Neural cell (in vitro differentiated cells): ENCODE data around the gene KRT74.

Experiments used
- EP300 ChIP-seq: fragments of 450-650 bp; conservative IDR thresholded peaks from 2 replicates; pipeline ENCODE4 v1.6.1; 2014; ENCODE audit warnings: antibody characterized with exemption, mild to moderate bottlenecking, moderate library complexity; ENCODE audit not compliant: poor library complexity, severe bottlenecking
- POLR2AphosphoS5 ChIP-seq: IDR thresholded peaks from 2 replicates; pipeline ENCODE4 v1.6.1; 2012
- REST ChIP-seq: IDR thresholded peaks from 2 replicates; pipeline ENCODE4 v1.6.1; 2012; ENCODE audit warnings: borderline replicate concordance
- SMC3 ChIP-seq: fragments of 450-650 bp; conservative IDR thresholded peaks from 2 replicates; pipeline ENCODE4 v1.6.1; 2014; ENCODE audit warnings: antibody characterized with exemption, mild to moderate bottlenecking, moderate library complexity; ENCODE audit not compliant: poor library complexity
- TF ChIP-seq, protein P1 (sequence below): fragments of 450-650 bp; IDR thresholded peaks from 2 replicates; pipeline ENCODE4 v1.5.1; 2014; ENCODE audit warnings: antibody characterized with exemption, mild to moderate bottlenecking, moderate library complexity; ENCODE audit not compliant: poor library complexity, severe bottlenecking

- TF ChIP-seq, protein P1, sequence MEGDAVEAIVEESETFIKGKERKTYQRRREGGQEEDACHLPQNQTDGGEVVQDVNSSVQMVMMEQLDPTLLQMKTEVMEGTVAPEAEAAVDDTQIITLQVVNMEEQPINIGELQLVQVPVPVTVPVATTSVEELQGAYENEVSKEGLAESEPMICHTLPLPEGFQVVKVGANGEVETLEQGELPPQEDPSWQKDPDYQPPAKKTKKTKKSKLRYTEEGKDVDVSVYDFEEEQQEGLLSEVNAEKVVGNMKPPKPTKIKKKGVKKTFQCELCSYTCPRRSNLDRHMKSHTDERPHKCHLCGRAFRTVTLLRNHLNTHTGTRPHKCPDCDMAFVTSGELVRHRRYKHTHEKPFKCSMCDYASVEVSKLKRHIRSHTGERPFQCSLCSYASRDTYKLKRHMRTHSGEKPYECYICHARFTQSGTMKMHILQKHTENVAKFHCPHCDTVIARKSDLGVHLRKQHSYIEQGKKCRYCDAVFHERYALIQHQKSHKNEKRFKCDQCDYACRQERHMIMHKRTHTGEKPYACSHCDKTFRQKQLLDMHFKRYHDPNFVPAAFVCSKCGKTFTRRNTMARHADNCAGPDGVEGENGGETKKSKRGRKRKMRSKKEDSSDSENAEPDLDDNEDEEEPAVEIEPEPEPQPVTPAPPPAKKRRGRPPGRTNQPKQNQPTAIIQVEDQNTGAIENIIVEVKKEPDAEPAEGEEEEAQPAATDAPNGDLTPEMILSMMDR, result no peak
- TF ChIP-seq EP300 (no peak), SMC3 (no peak), POLR2AphosphoS5 (no peak), REST (no peak)
These were observed 22.3 kb downstream of the KRT74 start for GRCh38 chr12:52551216-52551865.
